Coronary artery (tissue), 2 donors: ENCODE results near the gene VKORC1.

ENCODE experiments used
- DNase-seq: peaks from one replicate; pipeline ENCODE4 v3.0.0-alpha.2; 2017; ENCODE audit warnings: low spot score
- H3K27ac ChIP-seq, 2 donors: fragments of 200-600 bp; sonication (generic); one replicate each; pipeline ENCODE4 v1.5.1; 2016 to 2019
- H3K4me3 ChIP-seq: fragments of 200-600 bp; sonication (generic); 2 replicates; pipeline ENCODE4 v1.5.1; 2016; ENCODE audit warnings: mild to moderate bottlenecking, moderate library complexity
- CTCF ChIP-seq: fragments of 200-600 bp; sonication (generic); IDR thresholded peaks from one replicate; pipeline ENCODE4 v1.5.1; 2019; ENCODE audit warnings: antibody characterized with exemption

VKORC1 gene

GRCh38 chr16:31067342-31067741 lies 27.3 kb downstream of the VKORC1 start:
- Histone ChIP-seq H3K27ac (no peak overlapping the region), H3K4me3 (no peak overlapping the region)
- no peak for DNase-seq
- TF ChIP-seq CTCF, result no peak

- H3K4me3 ChIP-seq, result no peak overlapping the region
- H3K27ac ChIP-seq, result peak overlapping the region; percentile 55 to 86
- no peak for TF ChIP-seq CTCF
- peak; percentile 80 for DNase-seq
These were observed 29.6 kb downstream of the VKORC1 start for GRCh38 chr16:31064882-31065461.

GRCh38 chr16:31063843-31064611 lies 30.6 kb downstream of the VKORC1 start:
- TF ChIP-seq CTCF, result no peak
- no peak for DNase-seq
- no peak overlapping the region for H3K4me3 ChIP-seq
- peak overlapping the region in 1 of 2 donors; percentile 86 for H3K27ac ChIP-seq

- Histone ChIP-seq H3K27ac (no peak overlapping the region), H3K4me3 (no peak overlapping the region)
- no peak for TF ChIP-seq CTCF
- DNase-seq, result no peak
These were observed 31.1 kb downstream of the VKORC1 start for GRCh38 chr16:31063495-31063842.

- no peak for DNase-seq
- no peak for TF ChIP-seq CTCF
- Histone ChIP-seq H3K27ac (no peak overlapping the region), H3K4me3 (no peak overlapping the region)
These were observed 32.7 kb downstream of the VKORC1 start for GRCh38 chr16:31061813-31062440.

GRCh38 chr16:31061126-31061812 lies 33.3 kb downstream of the VKORC1 start:
- no peak for DNase-seq
- no peak overlapping the region for H3K27ac ChIP-seq
- TF ChIP-seq CTCF, result no peak

More at GRCh38 chr16:31061126-31061812, 33.3 kb downstream of the VKORC1 start:
- no peak overlapping the region for H3K4me3 ChIP-seq
